K562 (cell line): ENCODE results near the gene CAPS. TPM values are rescaled to one million over a fixed set of nuclear protein-coding genes. Genes with fewer than 3 reads are reported as not detected.
A peak's percentile ranks its signal among the peaks of the same experiment; 100 is the strongest.

ENCODE experiments used
- BHLHE40 ChIP-seq: IDR thresholded peaks from 2 replicates; pipeline ENCODE4 v1.6.1; 2011; ENCODE audit warnings: low read length, improper control_type of control experiment
- CAMTA2 ChIP-seq: fragments of 250-450 bp; sonication (Bioruptor Pico); conservative IDR thresholded peaks from 2 replicates; pipeline ENCODE4 v1.5.1; 2022
- CBX2 ChIP-seq: fragments of 200-600 bp; sonication (generic); IDR thresholded peaks from one replicate; pipeline ENCODE4 v1.6.1; 2012; ENCODE audit warnings: mild to moderate bottlenecking, low read length, inconsistent platforms; ENCODE audit not compliant: insufficient read depth, poor library complexity, severe bottlenecking
- CTBP1 ChIP-seq: fragments of 450-650 bp; IDR thresholded peaks from 2 replicates; pipeline ENCODE4 v1.6.1; 2016; ENCODE audit warnings: borderline replicate concordance
- HLTF ChIP-seq: fragments of 450-650 bp; IDR thresholded peaks from 2 replicates; pipeline ENCODE4 v1.6.1; 2016
- HNRNPK ChIP-seq: fragments of 200-400 bp; formaldehyde crosslinking; IDR thresholded peaks from one replicate; pipeline ENCODE4 v1.6.1; 2018; ENCODE audit warnings: mild to moderate bottlenecking, low read depth, low read length; ENCODE audit not compliant: poor library complexity, severe bottlenecking
- HNRNPLL ChIP-seq: fragments of 200-400 bp; formaldehyde crosslinking; IDR thresholded peaks from 2 replicates; pipeline ENCODE4 v1.6.1; 2017; ENCODE audit warnings: low read length, low read depth, mild to moderate bottlenecking; ENCODE audit not compliant: poor library complexity, severe bottlenecking
- ILK ChIP-seq: fragments of 450-650 bp; IDR thresholded peaks from 2 replicates; pipeline ENCODE4 v1.6.1; 2016; ENCODE audit warnings: missing genetic modification characterization, low read depth, mild to moderate bottlenecking, missing compliant biosample characterization, moderate library complexity, borderline replicate concordance
- PPARD ChIP-seq: fragments of 250-450 bp; sonication (Bioruptor Pico); IDR thresholded peaks from 2 replicates; pipeline ENCODE4 v1.8.0; 2022; ENCODE audit warnings: inconsistent platforms, mild to moderate bottlenecking, moderate library complexity
- SMAD2 ChIP-seq: fragments of 150-350 bp; IDR thresholded peaks from 2 replicates; pipeline ENCODE4 v1.6.1; 2014; ENCODE audit warnings: low read depth, mild to moderate bottlenecking, low read length
- SP2 ChIP-seq: IDR thresholded peaks from 2 replicates; pipeline ENCODE4 v1.6.1; 2011; ENCODE audit warnings: mild to moderate bottlenecking, low read depth, low read length, moderate library complexity; ENCODE audit not compliant: poor library complexity, severe bottlenecking; ENCODE audit errors: extremely low read depth
- TEAD2 ChIP-seq: fragments of 450-650 bp; IDR thresholded peaks from 2 replicates; pipeline ENCODE4 v1.6.1; 2016; ENCODE audit warnings: missing genetic modification characterization, control low read depth, missing compliant biosample characterization
- ZBED1 ChIP-seq: IDR thresholded peaks from 2 replicates; pipeline ENCODE4 v1.6.1; 2014
- ZNF12 ChIP-seq: sonication (generic); formaldehyde crosslinking; IDR thresholded peaks from 2 replicates; pipeline ENCODE4 v1.4.0; 2020; ENCODE audit warnings: mild to moderate bottlenecking, missing genetic modification reagents
- ZNF253 ChIP-seq: fragments of 250-450 bp; sonication (Bioruptor Pico); conservative IDR thresholded peaks from 2 replicates; pipeline ENCODE4 v1.6.1; 2021; ENCODE audit warnings: mild to moderate bottlenecking
- ZNF41 ChIP-seq: fragments of 250-450 bp; sonication (Bioruptor Pico); conservative IDR thresholded peaks from 2 replicates; pipeline ENCODE4 v1.4.0; 2020; ENCODE audit warnings: mild to moderate bottlenecking
- ZNF551 ChIP-seq: fragments of 250-450 bp; sonication (Bioruptor Pico); IDR thresholded peaks from 2 replicates; pipeline ENCODE4 v1.5.0; 2021; ENCODE audit warnings: mild to moderate bottlenecking, moderate library complexity
- polyA plus RNA-seq, 8 experiments: library from polyadenylated mRNA; depleted of rRNA in 4 of 8; stranded (reverse) in 5 of 8; unstranded in 3 of 8; fragments of >200 nt; fragmentation: Nextera tagmentation in 2 of 8; fragmentation: Illumina TruSeq in 1 of 8; extraction: Ambion mirVana in 2 of 8; extraction: Trizol in 1 of 8; gene quantifications; 2 replicates each; pipeline versions ENCODE4 v1.2.1 to v1.2.3, GENCODE V29; 2011 to 2014; ENCODE audit warnings: inconsistent platforms in 1 of 8, missing spikeins in 1 of 8
- total RNA-seq, 7 experiments: library from RNA; depleted of rRNA in 6 of 7; stranded (reverse); fragments of >200 nt in 6 of 7; fragmentation: Illumina TruSeq in 2 of 7; extraction: Trizol in 2 of 7; gene quantifications; 2 replicates each; pipeline versions ENCODE4 v1.2.1 to v1.2.3, GENCODE V29; 2011 to 2021; ENCODE audit warnings: low replicate concordance in 1 of 7
- TF ChIP-seq, protein P1 (sequence below): sonication (generic); formaldehyde crosslinking; IDR thresholded peaks from 2 replicates; pipeline ENCODE4 v1.8.0; 2023; ENCODE audit warnings: missing genetic modification reagents, mild to moderate bottlenecking, borderline replicate concordance
- TF ChIP-seq, protein P2 (sequence below): IDR thresholded peaks from 2 replicates; pipeline ENCODE4 v1.6.1; 2016; ENCODE audit warnings: missing genetic modification characterization, missing compliant biosample characterization
- TF ChIP-seq, protein P3 (sequence below): sonication (generic); IDR thresholded peaks from 2 replicates; pipeline ENCODE4 v1.6.1; 2016

CAPS gene
- total and polyA plus RNA-seq, 9 of the 15 experiments (the other 6 are each of a cell fraction or from before 2014, with no cell fraction given) = 0.15 to 4.0 (median 0.91) TPM

DNA sequence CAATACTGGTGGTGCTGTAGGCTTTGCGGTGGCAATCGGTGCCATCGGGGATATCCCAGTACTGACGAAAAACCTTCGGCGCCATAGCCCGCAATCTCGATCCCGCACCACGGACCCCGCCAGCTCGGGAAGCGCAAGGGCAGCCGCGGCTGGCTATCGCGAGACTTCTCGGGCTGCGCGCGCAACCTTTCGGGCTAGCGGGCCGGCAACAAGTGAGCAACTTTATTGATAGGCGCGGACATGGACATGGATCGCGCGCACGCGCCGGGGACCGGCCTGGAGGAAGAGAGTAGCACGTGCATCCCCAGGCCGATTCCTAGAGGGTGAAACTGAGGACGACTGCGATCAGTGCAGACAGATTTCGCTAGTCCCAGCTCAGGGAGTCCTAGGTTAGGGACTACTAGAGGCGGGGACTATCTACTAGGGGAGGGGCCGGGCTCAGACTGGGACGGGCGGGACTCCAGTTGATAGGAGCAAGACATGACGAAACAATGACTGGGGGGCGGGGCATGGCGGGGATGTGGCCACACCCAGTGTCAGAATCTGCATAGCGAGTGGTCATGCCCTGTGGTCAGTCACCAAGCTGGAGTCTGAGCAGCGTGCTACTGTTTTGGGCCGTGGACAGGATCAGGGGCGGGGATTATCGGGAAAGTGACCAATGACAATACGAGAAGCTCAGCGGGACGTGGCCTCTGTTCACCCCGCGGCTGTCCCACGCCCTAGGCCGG is 10.3 kb upstream of the CAPS start, which contains the start of gene NDUFA11 (continued):
- TF ChIP-seq ILK (tag) (no peak), ZBED1 (no peak), SMAD2 (no peak), ZNF551 (no peak), BHLHE40 (peak; percentile 96), HLTF (no peak), HNRNPK (no peak), ZNF253 (CRISPR knock-in tag) (no peak), ZNF41 (CRISPR knock-in tag) (no peak), SP2 (no peak), HNRNPLL (peak; percentile 42), CTBP1 (peak; percentile 82), TEAD2 (tag) (no peak), CAMTA2 (CRISPR knock-in tag) (no peak), PPARD (CRISPR knock-in tag) (no peak), ZNF12 (CRISPR knock-in tag) (peak; percentile 86; the same call in 1 of the 2 replicates), CBX2 (no peak)
- TF ChIP-seq, protein P1, sequence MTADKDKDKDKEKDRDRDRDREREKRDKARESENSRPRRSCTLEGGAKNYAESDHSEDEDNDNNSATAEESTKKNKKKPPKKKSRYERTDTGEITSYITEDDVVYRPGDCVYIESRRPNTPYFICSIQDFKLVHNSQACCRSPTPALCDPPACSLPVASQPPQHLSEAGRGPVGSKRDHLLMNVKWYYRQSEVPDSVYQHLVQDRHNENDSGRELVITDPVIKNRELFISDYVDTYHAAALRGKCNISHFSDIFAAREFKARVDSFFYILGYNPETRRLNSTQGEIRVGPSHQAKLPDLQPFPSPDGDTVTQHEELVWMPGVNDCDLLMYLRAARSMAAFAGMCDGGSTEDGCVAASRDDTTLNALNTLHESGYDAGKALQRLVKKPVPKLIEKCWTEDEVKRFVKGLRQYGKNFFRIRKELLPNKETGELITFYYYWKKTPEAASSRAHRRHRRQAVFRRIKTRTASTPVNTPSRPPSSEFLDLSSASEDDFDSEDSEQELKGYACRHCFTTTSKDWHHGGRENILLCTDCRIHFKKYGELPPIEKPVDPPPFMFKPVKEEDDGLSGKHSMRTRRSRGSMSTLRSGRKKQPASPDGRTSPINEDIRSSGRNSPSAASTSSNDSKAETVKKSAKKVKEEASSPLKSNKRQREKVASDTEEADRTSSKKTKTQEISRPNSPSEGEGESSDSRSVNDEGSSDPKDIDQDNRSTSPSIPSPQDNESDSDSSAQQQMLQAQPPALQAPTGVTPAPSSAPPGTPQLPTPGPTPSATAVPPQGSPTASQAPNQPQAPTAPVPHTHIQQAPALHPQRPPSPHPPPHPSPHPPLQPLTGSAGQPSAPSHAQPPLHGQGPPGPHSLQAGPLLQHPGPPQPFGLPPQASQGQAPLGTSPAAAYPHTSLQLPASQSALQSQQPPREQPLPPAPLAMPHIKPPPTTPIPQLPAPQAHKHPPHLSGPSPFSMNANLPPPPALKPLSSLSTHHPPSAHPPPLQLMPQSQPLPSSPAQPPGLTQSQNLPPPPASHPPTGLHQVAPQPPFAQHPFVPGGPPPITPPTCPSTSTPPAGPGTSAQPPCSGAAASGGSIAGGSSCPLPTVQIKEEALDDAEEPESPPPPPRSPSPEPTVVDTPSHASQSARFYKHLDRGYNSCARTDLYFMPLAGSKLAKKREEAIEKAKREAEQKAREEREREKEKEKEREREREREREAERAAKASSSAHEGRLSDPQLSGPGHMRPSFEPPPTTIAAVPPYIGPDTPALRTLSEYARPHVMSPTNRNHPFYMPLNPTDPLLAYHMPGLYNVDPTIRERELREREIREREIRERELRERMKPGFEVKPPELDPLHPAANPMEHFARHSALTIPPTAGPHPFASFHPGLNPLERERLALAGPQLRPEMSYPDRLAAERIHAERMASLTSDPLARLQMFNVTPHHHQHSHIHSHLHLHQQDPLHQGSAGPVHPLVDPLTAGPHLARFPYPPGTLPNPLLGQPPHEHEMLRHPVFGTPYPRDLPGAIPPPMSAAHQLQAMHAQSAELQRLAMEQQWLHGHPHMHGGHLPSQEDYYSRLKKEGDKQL (CRISPR knock-in tag) = no peak
- TF ChIP-seq, protein P2, sequence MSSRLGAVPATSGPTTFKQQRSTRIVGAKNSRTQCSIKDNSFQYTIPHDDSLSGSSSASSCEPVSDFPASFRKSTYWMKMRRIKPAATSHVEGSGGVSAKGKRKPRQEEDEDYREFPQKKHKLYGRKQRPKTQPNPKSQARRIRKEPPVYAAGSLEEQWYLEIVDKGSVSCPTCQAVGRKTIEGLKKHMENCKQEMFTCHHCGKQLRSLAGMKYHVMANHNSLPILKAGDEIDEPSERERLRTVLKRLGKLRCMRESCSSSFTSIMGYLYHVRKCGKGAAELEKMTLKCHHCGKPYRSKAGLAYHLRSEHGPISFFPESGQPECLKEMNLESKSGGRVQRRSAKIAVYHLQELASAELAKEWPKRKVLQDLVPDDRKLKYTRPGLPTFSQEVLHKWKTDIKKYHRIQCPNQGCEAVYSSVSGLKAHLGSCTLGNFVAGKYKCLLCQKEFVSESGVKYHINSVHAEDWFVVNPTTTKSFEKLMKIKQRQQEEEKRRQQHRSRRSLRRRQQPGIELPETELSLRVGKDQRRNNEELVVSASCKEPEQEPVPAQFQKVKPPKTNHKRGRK = no peak
- TF ChIP-seq, protein P3, sequence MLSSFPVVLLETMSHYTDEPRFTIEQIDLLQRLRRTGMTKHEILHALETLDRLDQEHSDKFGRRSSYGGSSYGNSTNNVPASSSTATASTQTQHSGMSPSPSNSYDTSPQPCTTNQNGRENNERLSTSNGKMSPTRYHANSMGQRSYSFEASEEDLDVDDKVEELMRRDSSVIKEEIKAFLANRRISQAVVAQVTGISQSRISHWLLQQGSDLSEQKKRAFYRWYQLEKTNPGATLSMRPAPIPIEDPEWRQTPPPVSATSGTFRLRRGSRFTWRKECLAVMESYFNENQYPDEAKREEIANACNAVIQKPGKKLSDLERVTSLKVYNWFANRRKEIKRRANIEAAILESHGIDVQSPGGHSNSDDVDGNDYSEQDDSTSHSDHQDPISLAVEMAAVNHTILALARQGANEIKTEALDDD = peak; percentile 60; the same call in 1 of the 2 replicates
